Measurements from ENCODE around the gene DLX3. TPM values are rescaled to one million over a fixed set of nuclear protein-coding genes. Genes with fewer than 3 reads are reported as not detected.

Gene DLX3
- total RNA-seq, 4 donors from 2014 or later, result 0.34 TPM; not detected in 3

- no peak for TF ChIP-seq CTCF (IDR thresholded peaks at IDR 0.05; ENCODE audit: low read depth)
Measured at GRCh38 chr17:50022463-50023130, 27.6 kb upstream of the DLX3 start.

GRCh38 chr17:50021681-50022370 is 26.8 kb upstream of the DLX3 start:
- TF ChIP-seq CTCF (IDR thresholded peaks at IDR 0.05; ENCODE audit: low read depth), result no peak

- no peak for TF ChIP-seq CTCF (IDR thresholded peaks at IDR 0.05; ENCODE audit: low read depth)
Measured at GRCh38 chr17:50020841-50021599, 26.0 kb upstream of the DLX3 start.

- no peak for TF ChIP-seq CTCF (IDR thresholded peaks at IDR 0.05; ENCODE audit: low read depth)
Measured at GRCh38 chr17:50018909-50019308, 23.9 kb upstream of the DLX3 start.

- no peak for TF ChIP-seq CTCF (IDR thresholded peaks at IDR 0.05; ENCODE audit: low read depth)
Measured at GRCh38 chr17:50015146-50015545, 20.1 kb upstream of the DLX3 start.

- TF ChIP-seq CTCF (IDR thresholded peaks at IDR 0.05; ENCODE audit: low read depth), result no peak
Measured at GRCh38 chr17:50014471-50015088, 19.6 kb upstream of the DLX3 start.

- no peak for TF ChIP-seq CTCF (IDR thresholded peaks at IDR 0.05; ENCODE audit: low read depth)
Measured at GRCh38 chr17:50013079-50013478, 18.1 kb upstream of the DLX3 start.
